HG03060 (cell line): ENCODE data around the gene TYW1B.
"Not testable (repeated sequence)": the region's sequence is repeated elsewhere in the genome, so short reads cannot be mapped to it uniquely, and the experiment has no call there.

Experiments
- ATAC-seq: cut with Tn5 transposase; IDR thresholded peaks from one replicate; pipeline ENCODE4 v1.9.1; 2021; ENCODE audit warnings: low read depth, moderate number of reproducible peaks; ENCODE audit not compliant: unreplicated experiment

TYW1B gene

GRCh38 chr7:72635273-72635908 is 192.6 kb downstream of the TYW1B start:
- ATAC-seq, result not testable (repeated sequence)

- not testable (repeated sequence) for ATAC-seq
Observed at GRCh38 chr7:72632765-72633292, 195.2 kb downstream of the TYW1B start.

GRCh38 chr7:72628375-72628774 is 199.6 kb downstream of the TYW1B start:
- not testable (repeated sequence) for ATAC-seq

- ATAC-seq, result not testable (repeated sequence)
Observed at GRCh38 chr7:72626428-72627011, 201.5 kb downstream of the TYW1B start.

- ATAC-seq, result not testable (repeated sequence)
Observed at GRCh38 chr7:72625721-72626423, 202.1 kb downstream of the TYW1B start.

- no peak for ATAC-seq
Observed at GRCh38 chr7:72622532-72622931, 205.5 kb downstream of the TYW1B start.

GRCh38 chr7:72621761-72622187 is 206.2 kb downstream of the TYW1B start:
- not testable (repeated sequence) for ATAC-seq

- not testable (repeated sequence) for ATAC-seq
Observed at GRCh38 chr7:72620923-72621322, 207.1 kb downstream of the TYW1B start.

- not testable (repeated sequence) for ATAC-seq
Observed at GRCh38 chr7:72618435-72619180, 209.4 kb downstream of the TYW1B start.

- not testable (repeated sequence) for ATAC-seq
Observed at GRCh38 chr7:72609761-72610160, 218.2 kb downstream of the TYW1B start.

- ATAC-seq, result not testable (repeated sequence)
Observed at GRCh38 chr7:72607988-72608387, 220.0 kb downstream of the TYW1B start.

GRCh38 chr7:72605863-72606431 is 222.1 kb downstream of the TYW1B start:
- not testable (repeated sequence) for ATAC-seq

- not testable (repeated sequence) for ATAC-seq
Observed at GRCh38 chr7:72604771-72605611, 223.0 kb downstream of the TYW1B start.

GRCh38 chr7:72603476-72603875 is 224.5 kb downstream of the TYW1B start:
- ATAC-seq, result not testable (repeated sequence)

GRCh38 chr7:72603073-72603472 is 224.9 kb downstream of the TYW1B start:
- ATAC-seq, result no peak

GRCh38 chr7:72601683-72602082 is 226.3 kb downstream of the TYW1B start:
- ATAC-seq, result not testable (repeated sequence)

- ATAC-seq, result not testable (repeated sequence)
Observed at GRCh38 chr7:72590023-72590422, 238.0 kb downstream of the TYW1B start.

GRCh38 chr7:72587267-72587666 is 240.7 kb downstream of the TYW1B start:
- ATAC-seq, result not testable (repeated sequence)

GRCh38 chr7:72584576-72584975 is 243.4 kb downstream of the TYW1B start:
- ATAC-seq, result not testable (repeated sequence)
